DOHH2 (cell line): ENCODE data around the gene IRF2.
A peak's percentile ranks its signal among the peaks of the same experiment; 100 is the strongest.

Experiments used
- H3F3A ChIP-seq: fragments of 200-600 bp; sonication (generic), shearing (Covaris generic); 2 replicates; pipeline ENCODE4 v1.6.0; 2016; ENCODE audit warnings: antibody characterized with exemption, mild to moderate bottlenecking; ENCODE audit not compliant: control insufficient read depth, insufficient read depth
- H3K27ac ChIP-seq: fragments of 200-600 bp; sonication (generic); 2 replicates; pipeline ENCODE4 v1.5.1; 2014; ENCODE audit warnings: low read depth, mild to moderate bottlenecking, low read length, moderate library complexity
- H3K27me3 ChIP-seq: fragments of 200-600 bp; sonication (generic); 2 replicates; pipeline ENCODE4 v1.6.1; 2014; ENCODE audit warnings: mild to moderate bottlenecking, low read length, mixed read lengths; ENCODE audit not compliant: control insufficient read depth
- H3K36me3 ChIP-seq: fragments of 200-600 bp; sonication (generic); 2 replicates; pipeline ENCODE4 v1.6.1; 2014; ENCODE audit warnings: mild to moderate bottlenecking, low read length, moderate library complexity, mixed read lengths; ENCODE audit not compliant: control insufficient read depth
- H3K4me1 ChIP-seq: fragments of 200-600 bp; sonication (generic); 2 replicates; pipeline ENCODE4 v1.6.1; 2014; ENCODE audit warnings: mild to moderate bottlenecking, low read length, mixed read lengths; ENCODE audit not compliant: control insufficient read depth
- H3K4me2 ChIP-seq: fragments of 200-600 bp; sonication (generic); 2 replicates; pipeline ENCODE4 v1.6.0; 2014; ENCODE audit warnings: mild to moderate bottlenecking, low read length, moderate library complexity
- H3K4me3 ChIP-seq: fragments of 200-600 bp; sonication (generic); 2 replicates; pipeline ENCODE4 v1.5.1; 2014; ENCODE audit warnings: mild to moderate bottlenecking, low read length, mixed read lengths
- H3K79me2 ChIP-seq: fragments of 200-600 bp; sonication (generic); 2 replicates; pipeline ENCODE4 v1.6.1; 2014; ENCODE audit warnings: mild to moderate bottlenecking, low read length, mixed read lengths; ENCODE audit not compliant: control insufficient read depth
- H3K9me2 ChIP-seq: fragments of 200-600 bp; sonication (generic); replicated peaks from 2 replicates; pipeline ENCODE4 v1.6.1; 2014; ENCODE audit warnings: mild to moderate bottlenecking, low read length, mixed read lengths; ENCODE audit not compliant: control insufficient read depth
- H3K9me3 ChIP-seq: fragments of 200-600 bp; sonication (generic); 2 replicates; pipeline ENCODE4 v1.6.1; 2014; ENCODE audit warnings: antibody characterized with exemption, low read length, mixed read lengths; ENCODE audit not compliant: control insufficient read depth, insufficient read depth
- H4K20me1 ChIP-seq: fragments of 200-600 bp; sonication (generic); 2 replicates; pipeline ENCODE4 v1.6.0; 2014; ENCODE audit warnings: low read depth, mild to moderate bottlenecking, antibody characterized with exemption, low read length, moderate library complexity; ENCODE audit not compliant: control insufficient read depth, insufficient read depth
- CTCF ChIP-seq: fragments of 200-600 bp; sonication (generic); IDR thresholded peaks from one replicate; pipeline ENCODE4 v1.5.1; 2014; ENCODE audit warnings: antibody characterized with exemption, mild to moderate bottlenecking, low read depth, low read length; ENCODE audit not compliant: poor library complexity, severe bottlenecking
- EZH2phosphoT487 ChIP-seq: fragments of 200-600 bp; sonication (generic); IDR thresholded peaks from 2 replicates; pipeline ENCODE4 v1.6.1; 2017; ENCODE audit warnings: borderline replicate concordance, mild to moderate bottlenecking, antibody characterized with exemption, low read length, moderate library complexity, mixed read lengths

Gene IRF2

GRCh38 chr4:184459413-184459812 is 14.9 kb downstream of the IRF2 start:
- H3K27me3 ChIP-seq, result peaks cover 3% of the 10 kb centered on the region; the same call in 1 of the 2 replicates
- H3K36me3 ChIP-seq, result no peaks in the 10 kb centered on the region
- H3K9me3 ChIP-seq, result no peaks in the 10 kb centered on the region
- H3F3A ChIP-seq, result peaks cover 10% of the 10 kb centered on the region; the same call in 1 of the 2 replicates
- peaks cover 68% of the 10 kb centered on the region for H3K4me1 ChIP-seq
- no peak overlapping the region for H3K4me2 ChIP-seq
- 0 out of 2 replicates have a peak, but pooled peaks cover 6% of the 10 kb centered on the region for H4K20me1 ChIP-seq
- no peak overlapping the region for H3K4me3 ChIP-seq
- TF ChIP-seq EZH2phosphoT487, result no peak
- TF ChIP-seq CTCF, result no peak
- peaks cover 49% of the 10 kb centered on the region for H3K79me2 ChIP-seq
- no peak overlapping the region for H3K27ac ChIP-seq
- H3K9me2 ChIP-seq, result no peaks in the 10 kb centered on the region

GRCh38 chr4:184457535-184458249 is 16.7 kb downstream of the IRF2 start:
- Histone ChIP-seq H3F3A (peaks cover 13% of the 10 kb centered on the region; the same call in 1 of the 2 replicates), H3K36me3 (no peaks in the 10 kb centered on the region), H3K27ac (peak overlapping the region; percentile 48), H3K27me3 (peaks cover 3% of the 10 kb centered on the region; the same call in 1 of the 2 replicates), H3K9me3 (no peaks in the 10 kb centered on the region), H3K4me1 (peaks cover 79% of the 10 kb centered on the region), H3K9me2 (no peaks in the 10 kb centered on the region), H3K4me3 (peak overlapping the region; percentile 53), H3K4me2 (peak overlapping the region; percentile 69), H3K79me2 (peaks cover 61% of the 10 kb centered on the region), H4K20me1 (0 out of 2 replicates have a peak, but pooled peaks cover 6% of the 10 kb centered on the region)
- TF ChIP-seq EZH2phosphoT487 (no peak), CTCF (no peak)

GRCh38 chr4:184456337-184456736 is 18.0 kb downstream of the IRF2 start:
- Histone ChIP-seq H4K20me1 (0 out of 2 replicates have a peak, but pooled peaks cover 6% of the 10 kb centered on the region), H3K4me1 (peaks cover 67% of the 10 kb centered on the region), H3K4me2 (no peak overlapping the region), H3K27me3 (peaks cover 3% of the 10 kb centered on the region; the same call in 1 of the 2 replicates), H3K4me3 (no peak overlapping the region), H3K79me2 (peaks cover 67% of the 10 kb centered on the region), H3K27ac (no peak overlapping the region), H3K36me3 (0 out of 2 replicates have a peak, but pooled peaks cover 2% of the 10 kb centered on the region), H3K9me2 (no peaks in the 10 kb centered on the region), H3F3A (peaks cover 7% of the 10 kb centered on the region; the same call in 1 of the 2 replicates), H3K9me3 (no peaks in the 10 kb centered on the region)
- TF ChIP-seq EZH2phosphoT487 (no peak), CTCF (no peak)
